H9 (cell line): Measurements from ENCODE around the gene BANP. TPM values are rescaled to one million over a fixed set of nuclear protein-coding genes. Genes with fewer than 3 reads are reported as not detected.
"Not testable (repeated sequence)": the region's sequence is repeated elsewhere in the genome, so short reads cannot be mapped to it uniquely, and the experiment has no call there.

Experiments
- DNase-seq: peaks from one replicate; pipeline ENCODE4 v3.0.0-alpha.2; 2017
- H2AFZ ChIP-seq: one replicate; pipeline ENCODE4 v1.6.1; 2013; ENCODE audit warnings: mild to moderate bottlenecking, low read length, control low read depth, moderate library complexity
- H2AK5ac ChIP-seq: 2 replicates; pipeline ENCODE4 v1.6.1; 2013; ENCODE audit warnings: low read length, control low read depth, mixed read lengths; ENCODE audit not compliant: insufficient read length
- H2BK120ac ChIP-seq: one replicate; pipeline ENCODE4 v1.6.1; 2013; ENCODE audit warnings: low read depth, mild to moderate bottlenecking, low read length, control low read depth, inconsistent platforms; ENCODE audit not compliant: poor library complexity, severe bottlenecking
- H2BK12ac ChIP-seq: 2 replicates; pipeline ENCODE4 v1.6.1; 2013; ENCODE audit warnings: low read length, control low read depth, mixed read lengths, low read depth; ENCODE audit not compliant: insufficient read length
- H2BK15ac ChIP-seq: 2 replicates; pipeline ENCODE4 v1.6.1; 2013; ENCODE audit warnings: low read depth, low read length, control low read depth
- H2BK20ac ChIP-seq: one replicate; pipeline ENCODE4 v1.6.1; 2013; ENCODE audit warnings: low read depth, mild to moderate bottlenecking, low read length, control low read depth, inconsistent platforms; ENCODE audit not compliant: poor library complexity, severe bottlenecking
- H2BK5ac ChIP-seq: 2 replicates; pipeline ENCODE4 v1.6.1; 2013; ENCODE audit warnings: low read length, control low read depth, mixed read lengths; ENCODE audit not compliant: insufficient read length
- H3K14ac ChIP-seq: 2 replicates; pipeline ENCODE4 v1.6.1; 2013; ENCODE audit warnings: low read length, control low read depth; ENCODE audit not compliant: insufficient read depth
- H3K18ac ChIP-seq: 2 replicates; pipeline ENCODE4 v1.6.1; 2013; ENCODE audit warnings: low read depth, mild to moderate bottlenecking, mixed read lengths, low read length, control low read depth; ENCODE audit not compliant: insufficient read length
- H3K23ac ChIP-seq: 2 replicates; pipeline ENCODE4 v1.6.1; 2013; ENCODE audit warnings: low read length, control low read depth, mixed read lengths, low read depth; ENCODE audit not compliant: insufficient read length
- H3K23me2 ChIP-seq: 2 replicates; pipeline ENCODE4 v1.6.1; 2013; ENCODE audit warnings: low read depth, mild to moderate bottlenecking, mixed read lengths, low read length, control low read depth; ENCODE audit not compliant: insufficient read length, poor library complexity, severe bottlenecking
- H3K27ac ChIP-seq: 2 replicates; pipeline ENCODE4 v1.5.1; 2013; ENCODE audit warnings: low read length, control low read depth, mixed read lengths, low read depth; ENCODE audit not compliant: insufficient read length
- H3K27me3 ChIP-seq: 2 replicates; pipeline ENCODE4 v1.6.1; 2013; ENCODE audit warnings: low read length, control low read depth, inconsistent platforms; ENCODE audit not compliant: insufficient read depth
- H3K4ac ChIP-seq: 2 replicates; pipeline ENCODE4 v1.6.1; 2013; ENCODE audit warnings: low read depth, mild to moderate bottlenecking, control low read depth, inconsistent platforms, low read length, moderate library complexity
- H3K4me1 ChIP-seq: 2 replicates; pipeline ENCODE4 v1.6.1; 2013; ENCODE audit warnings: low read length, control low read depth, inconsistent platforms; ENCODE audit not compliant: insufficient read depth
- H3K4me2 ChIP-seq: 2 replicates; pipeline ENCODE4 v1.6.1; 2013; ENCODE audit warnings: low read length, control low read depth, mixed read lengths; ENCODE audit not compliant: insufficient read length, insufficient read depth
- H3K56ac ChIP-seq: 2 replicates; pipeline ENCODE4 v1.6.1; 2013; ENCODE audit warnings: low read depth, mild to moderate bottlenecking, mixed read lengths, low read length, control low read depth; ENCODE audit not compliant: insufficient read length
- H3K79me1 ChIP-seq: 2 replicates; pipeline ENCODE4 v1.6.1; 2013; ENCODE audit warnings: low read depth, mild to moderate bottlenecking, moderate library complexity, low read length, control low read depth, inconsistent platforms; ENCODE audit not compliant: insufficient read depth, poor library complexity, severe bottlenecking
- H3K79me2 ChIP-seq: 2 replicates; pipeline ENCODE4 v1.6.1; 2013; ENCODE audit warnings: low read length, control low read depth, inconsistent platforms; ENCODE audit not compliant: insufficient read depth
- H3K9ac ChIP-seq: 2 replicates; pipeline ENCODE4 v1.6.1; 2013; ENCODE audit warnings: low read length, control low read depth, mixed read lengths; ENCODE audit not compliant: insufficient read length; ENCODE audit errors: extremely low read depth
- H3K9me3 ChIP-seq: one replicate; pipeline ENCODE4 v1.6.1; 2013; ENCODE audit warnings: low read depth, low read length, inconsistent platforms; ENCODE audit not compliant: control insufficient read depth
- H3T11ph ChIP-seq: one replicate; pipeline ENCODE4 v1.6.1; 2013; ENCODE audit warnings: mild to moderate bottlenecking, low read length, control low read depth, inconsistent platforms
- H4K20me1 ChIP-seq: one replicate; pipeline ENCODE4 v1.6.1; 2013; ENCODE audit not compliant: control insufficient read depth, insufficient read length, insufficient read depth
- H4K5ac ChIP-seq: 2 replicates; pipeline ENCODE4 v1.6.1; 2013; ENCODE audit warnings: low read depth, mild to moderate bottlenecking, mixed read lengths, low read length, control low read depth; ENCODE audit not compliant: insufficient read length
- H4K8ac ChIP-seq: replicated peaks from 2 replicates; pipeline ENCODE4 v1.6.1; 2013; ENCODE audit warnings: low read length, control low read depth, mixed read lengths, low read depth; ENCODE audit not compliant: insufficient read length
- H4K91ac ChIP-seq: 2 replicates; pipeline ENCODE4 v1.6.1; 2013; ENCODE audit warnings: low read depth, mild to moderate bottlenecking, moderate library complexity, mixed read lengths, low read length, control low read depth; ENCODE audit not compliant: insufficient read length
- H3K27ac Mint-ChIP-seq, 3 experiments: 2 replicates in 2 of 3; 3 replicates in 1 of 3; pipeline ENCODE4 v1.8.0; 2020 to 2021; ENCODE audit warnings: mixed read lengths in 3 of 3, mild to moderate bottlenecking in 1 of 3, moderate library complexity in 1 of 3
- H3K27me3 Mint-ChIP-seq: 2 replicates; pipeline ENCODE4 v1.8.0; 2021; ENCODE audit warnings: low read depth, mild to moderate bottlenecking, moderate library complexity, mixed read lengths
- H3K36me3 Mint-ChIP-seq, 3 experiments: 2 replicates in 2 of 3; 3 replicates in 1 of 3; pipeline ENCODE4 v1.8.0; 2020 to 2021; ENCODE audit warnings: low read depth in 3 of 3, mixed read lengths in 3 of 3; ENCODE audit not compliant: insufficient read depth in 1 of 3
- H3K4me1 Mint-ChIP-seq, 2 experiments: 2 replicates each; pipeline ENCODE4 v1.8.0; 2020; ENCODE audit warnings: mixed read lengths in 2 of 2
- H3K4me3 Mint-ChIP-seq, 2 experiments: 2 replicates in 1 of 2; 3 replicates in 1 of 2; pipeline ENCODE4 v1.8.0; 2020 to 2021; ENCODE audit warnings: mild to moderate bottlenecking in 2 of 2, mixed read lengths in 2 of 2, moderate library complexity in 1 of 2
- H3K9me3 Mint-ChIP-seq, 2 experiments: 2 replicates in 1 of 2; 3 replicates in 1 of 2; pipeline ENCODE4 v1.8.0; 2020; ENCODE audit warnings: mild to moderate bottlenecking in 2 of 2, mixed read lengths in 2 of 2, moderate library complexity in 1 of 2
- WGBS: extraction: QIAGEN DNeasy Blood & Tissue Kit; methylation state at CpG from one replicate; pipeline ENCODE4 v1.1.7; 2013; ENCODE audit warnings: missing lambda C conversion rate, low lambda C conversion rate, mixed read lengths; ENCODE audit not compliant: insufficient read length; ENCODE audit errors: extremely low coverage; 5-methylcytosine and 5-hydroxymethylcytosine counted together
- total RNA-seq: library from RNA; stranded (reverse); gene quantifications from 2 replicates; pipeline ENCODE4 v1.2.1, GENCODE V29; 2021
- TF ChIP-seq, protein P1 (sequence below): fragments of 200-600 bp; sonication (generic); conservative IDR thresholded peaks from 3 replicates; pipeline ENCODE4 v1.8.0; 2021; ENCODE audit warnings: antibody characterized with exemption, mild to moderate bottlenecking

The BANP gene
- total RNA-seq, 1 experiment from 2014 or later: 24.9 TPM

DNA sequence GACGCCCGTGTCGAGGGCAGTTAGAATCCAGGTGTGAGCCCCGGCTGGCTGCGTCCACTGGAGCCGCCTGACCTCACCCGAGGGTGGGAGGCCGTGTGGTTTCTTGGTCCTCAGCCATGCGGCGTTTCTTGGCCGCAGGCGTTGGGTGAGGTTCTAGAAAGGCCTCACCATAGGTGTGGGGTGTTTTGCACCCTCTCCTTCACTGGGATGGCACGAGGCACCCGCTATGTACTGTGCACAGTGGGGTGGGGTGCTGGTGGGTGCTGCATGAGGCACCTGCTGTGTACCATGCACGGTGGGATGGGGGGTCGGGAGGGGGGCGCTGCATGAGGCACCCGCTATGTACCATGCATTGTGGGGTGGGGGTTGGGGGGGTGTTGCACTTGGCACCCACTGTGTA, 169.6 kb downstream of the BANP start:
- H3K27me3 ChIP-seq: no peaks in the 10 kb centered on the region
- no peak overlapping the region for H4K91ac ChIP-seq
- no peak overlapping the region for H2AFZ ChIP-seq
- no peak overlapping the region for H2BK5ac ChIP-seq
- no peaks in the 10 kb centered on the region; a peak in 1 of 5 replicates for H3K9me3 Mint-ChIP-seq
- H3K23ac ChIP-seq: no peak overlapping the region
- H3K4me1 ChIP-seq: no peaks in the 10 kb centered on the region
- H3K36me3 Mint-ChIP-seq: no peaks in the 10 kb centered on the region; a peak in 2 of 7 replicates
- no peak overlapping the region for H3T11ph ChIP-seq
- H3K79me2 ChIP-seq: no peaks in the 10 kb centered on the region
- WGBS: no CpG with 5 or more reads among the region's 18 CpGs
- no peak overlapping the region for H3K27ac Mint-ChIP-seq
- H3K4me2 ChIP-seq: no peak overlapping the region
- H3K4ac ChIP-seq: no peak overlapping the region
- H3K4me1 Mint-ChIP-seq: peaks cover 21% of the 10 kb centered on the region in 2 experiments
- no peaks in the 10 kb centered on the region for H3K23me2 ChIP-seq
- no peaks in the 10 kb centered on the region for H3K9me3 ChIP-seq
- H3K27ac ChIP-seq: no peak overlapping the region
- H4K5ac ChIP-seq: no peak overlapping the region
- H3K9ac ChIP-seq: no peak overlapping the region
- no peak for DNase-seq
- no peaks in the 10 kb centered on the region for H3K79me1 ChIP-seq
- peaks cover 4% of the 10 kb centered on the region for H3K27me3 Mint-ChIP-seq
- no peak overlapping the region for H2BK15ac ChIP-seq
- H3K18ac ChIP-seq: no peak overlapping the region
- no peaks in the 10 kb centered on the region for H4K20me1 ChIP-seq
- no peak overlapping the region for H2AK5ac ChIP-seq
- H3K56ac ChIP-seq: no peak overlapping the region
- H2BK120ac ChIP-seq: no peak overlapping the region
- H2BK20ac ChIP-seq: no peak overlapping the region
- H3K14ac ChIP-seq: no peak overlapping the region
- TF ChIP-seq, protein P1, sequence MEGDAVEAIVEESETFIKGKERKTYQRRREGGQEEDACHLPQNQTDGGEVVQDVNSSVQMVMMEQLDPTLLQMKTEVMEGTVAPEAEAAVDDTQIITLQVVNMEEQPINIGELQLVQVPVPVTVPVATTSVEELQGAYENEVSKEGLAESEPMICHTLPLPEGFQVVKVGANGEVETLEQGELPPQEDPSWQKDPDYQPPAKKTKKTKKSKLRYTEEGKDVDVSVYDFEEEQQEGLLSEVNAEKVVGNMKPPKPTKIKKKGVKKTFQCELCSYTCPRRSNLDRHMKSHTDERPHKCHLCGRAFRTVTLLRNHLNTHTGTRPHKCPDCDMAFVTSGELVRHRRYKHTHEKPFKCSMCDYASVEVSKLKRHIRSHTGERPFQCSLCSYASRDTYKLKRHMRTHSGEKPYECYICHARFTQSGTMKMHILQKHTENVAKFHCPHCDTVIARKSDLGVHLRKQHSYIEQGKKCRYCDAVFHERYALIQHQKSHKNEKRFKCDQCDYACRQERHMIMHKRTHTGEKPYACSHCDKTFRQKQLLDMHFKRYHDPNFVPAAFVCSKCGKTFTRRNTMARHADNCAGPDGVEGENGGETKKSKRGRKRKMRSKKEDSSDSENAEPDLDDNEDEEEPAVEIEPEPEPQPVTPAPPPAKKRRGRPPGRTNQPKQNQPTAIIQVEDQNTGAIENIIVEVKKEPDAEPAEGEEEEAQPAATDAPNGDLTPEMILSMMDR: no peak
- no peak overlapping the region for H2BK12ac ChIP-seq
- H3K4me3 Mint-ChIP-seq: no peak overlapping the region
- no peak overlapping the region for H4K8ac ChIP-seq

DNA sequence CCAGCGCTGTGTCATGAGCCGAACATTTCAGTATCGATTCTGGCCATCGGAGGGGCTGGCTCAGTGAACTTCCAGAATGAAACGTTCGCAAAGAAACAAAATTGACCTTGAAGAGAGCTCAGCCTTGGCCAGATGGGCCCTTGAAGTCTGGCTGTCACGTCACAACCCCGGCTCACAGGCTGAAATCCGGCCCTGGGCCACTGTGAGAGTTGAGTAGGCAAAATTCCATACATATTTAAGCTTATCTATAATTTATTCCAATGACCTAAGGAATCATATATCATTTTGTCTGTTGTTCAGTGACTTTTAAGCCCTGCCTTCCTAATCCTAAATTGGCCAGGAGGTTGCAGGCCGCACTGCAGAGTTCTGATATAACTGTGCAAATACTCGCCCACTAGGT, 170.2 kb downstream of the BANP start:
- not testable (repeated sequence) for H2BK120ac ChIP-seq, H2BK12ac ChIP-seq, H4K5ac ChIP-seq, H3K9ac ChIP-seq, H3K27ac ChIP-seq, H4K8ac ChIP-seq, H4K20me1 ChIP-seq, H2AK5ac ChIP-seq, H3K79me2 ChIP-seq, H3K4me3 Mint-ChIP-seq, H3K18ac ChIP-seq, H3K9me3 ChIP-seq, H2BK5ac ChIP-seq, H3K4me2 ChIP-seq, H3K4ac ChIP-seq, H3K27me3 ChIP-seq, H3K27ac Mint-ChIP-seq, H2BK20ac ChIP-seq, H2AFZ ChIP-seq, H3K9me3 Mint-ChIP-seq, H3K4me1 ChIP-seq, H2BK15ac ChIP-seq, DNase-seq, H3T11ph ChIP-seq, H3K36me3 Mint-ChIP-seq, H3K14ac ChIP-seq, H4K91ac ChIP-seq, H3K23ac ChIP-seq, H3K23me2 ChIP-seq, H3K79me1 ChIP-seq, H3K56ac ChIP-seq, H3K27me3 Mint-ChIP-seq
- WGBS: no CpG with 5 or more reads among the region's 11 CpGs
- peaks cover 21% of the 10 kb centered on the region in 2 experiments for H3K4me1 Mint-ChIP-seq
